H1 (cell line): ENCODE results near the gene BBS5. TPM values are rescaled to one million over a fixed set of nuclear protein-coding genes. Genes with fewer than 3 reads are reported as not detected.

Experiments
- CTCF ChIA-PET: fragments of 300-600 bp; sonication (Branson Sonifier 250); formaldehyde crosslinking; loops from one replicate; lab custom pipeline; 2021; ENCODE audit not compliant: partially characterized antibody; lab: Charles Lee
- POLR2A ChIA-PET: fragments of 300-600 bp; sonication (Branson Sonifier 250); formaldehyde crosslinking; loops from one replicate; lab custom pipeline; 2021; ENCODE audit warnings: inconsistent platforms; ENCODE audit not compliant: partially characterized antibody; lab: Charles Lee
- DNase-seq, 2 experiments: peaks; one replicate each; pipeline versions ENCODE4 v3.0.0 to v3.0.0-alpha.2; 2010 to 2022; ENCODE audit warnings: low spot score in 2 of 2, low read depth in 1 of 2, mixed read lengths in 1 of 2
- FAIRE-seq: peaks from 2 replicates; lab custom pipeline; 2011; peaks lifted over from hg19 to GRCh38; lab: Jason Lieb, UNC
- H2AFZ ChIP-seq: 2 replicates; pipeline ENCODE4 v1.8.1; 2012; ENCODE audit warnings: low read length, inconsistent platforms
- H2AK5ac ChIP-seq: 2 replicates; pipeline ENCODE4 v1.6.1; 2013; ENCODE audit warnings: low read depth, low read length
- H2BK120ac ChIP-seq: replicated peaks from 2 replicates; pipeline ENCODE3; 2013; ENCODE audit warnings: low read depth, low read length, inconsistent platforms
- H2BK12ac ChIP-seq: 2 replicates; pipeline ENCODE4 v1.6.1; 2013; ENCODE audit warnings: low read depth, low read length
- H2BK15ac ChIP-seq: 2 replicates; pipeline ENCODE4 v1.6.1; 2013; ENCODE audit warnings: low read length
- H2BK20ac ChIP-seq: 2 replicates; pipeline ENCODE4 v1.6.1; 2013; ENCODE audit warnings: low read length
- H2BK5ac ChIP-seq: 2 replicates; pipeline ENCODE4 v1.6.1; 2013; ENCODE audit warnings: low read depth, low read length
- H3K14ac ChIP-seq: 2 replicates; pipeline ENCODE4 v1.6.1; 2013; ENCODE audit warnings: inconsistent platforms; ENCODE audit not compliant: insufficient read length
- H3K18ac ChIP-seq: 2 replicates; pipeline ENCODE4 v1.6.1; 2013; ENCODE audit warnings: low read length; ENCODE audit errors: extremely low read depth
- H3K23ac ChIP-seq: 2 replicates; pipeline ENCODE4 v1.6.1; 2013; ENCODE audit warnings: inconsistent platforms; ENCODE audit not compliant: insufficient read length
- H3K23me2 ChIP-seq: 2 replicates; pipeline ENCODE4 v1.6.1; 2013; ENCODE audit warnings: low read depth, low read length
- H3K27ac ChIP-seq: 2 replicates; pipeline ENCODE4 v1.6.1; 2011; ENCODE audit warnings: low read depth, low read length, inconsistent platforms
- H3K27me3 ChIP-seq, 4 experiments: replicated peaks in 1 of 4; 1 replicate in 1 of 4; 2 replicates in 3 of 4; pipeline versions ENCODE4 v1.6.1 to v1.8.1; 2011 to 2013; ENCODE audit warnings: low read length in 3 of 4, mild to moderate bottlenecking in 3 of 4, inconsistent platforms in 2 of 4, mixed read lengths in 2 of 4, moderate library complexity in 1 of 4; ENCODE audit not compliant: control insufficient read depth in 3 of 4, insufficient read depth in 3 of 4; ENCODE audit errors: extremely low read depth in 1 of 4
- H3K36me3 ChIP-seq, 4 experiments: 2 replicates each; pipeline versions ENCODE4 v1.6.1 to v1.8.1; 2011 to 2013; ENCODE audit warnings: mild to moderate bottlenecking in 4 of 4, low read length in 3 of 4, moderate library complexity in 2 of 4, control low read depth in 1 of 4, inconsistent platforms in 1 of 4; ENCODE audit not compliant: insufficient read depth in 4 of 4, control insufficient read depth in 2 of 4
- H3K4ac ChIP-seq: replicated peaks from 2 replicates; pipeline ENCODE3; 2013; ENCODE audit warnings: low read length, low read depth, mixed read lengths, inconsistent platforms; ENCODE audit not compliant: insufficient read length
- H3K4me1 ChIP-seq, 4 experiments: replicated peaks in 1 of 4; 1 replicate in 1 of 4; 2 replicates in 3 of 4; pipeline versions ENCODE4 v1.6.1 to v1.8.1; 2011 to 2013; ENCODE audit warnings: low read length in 3 of 4, inconsistent platforms in 2 of 4, mixed read lengths in 1 of 4; ENCODE audit not compliant: insufficient read depth in 4 of 4, control insufficient read depth in 3 of 4
- H3K4me2 ChIP-seq, 2 experiments: 2 replicates each; pipeline versions ENCODE4 v1.6.1 to v1.8.1; 2011 to 2013; ENCODE audit warnings: low read depth in 2 of 2, low read length in 2 of 2, control low read depth in 1 of 2, inconsistent platforms in 1 of 2, mild to moderate bottlenecking in 1 of 2; ENCODE audit not compliant: insufficient read depth in 1 of 2
- H3K4me3 ChIP-seq, 4 experiments: fragments of 200-600, 300-600 bp in 1 of 4; sonication (generic), shearing (Covaris generic), sonication (Bioruptor Twin) in 1 of 4; 2 replicates each; pipeline versions ENCODE4 v1.5.1 to v1.8.1; 2011 to 2016; ENCODE audit warnings: low read length in 4 of 4, low read depth in 3 of 4, control low read depth in 2 of 4, inconsistent platforms in 2 of 4, mild to moderate bottlenecking in 2 of 4, mixed read lengths in 1 of 4, moderate library complexity in 1 of 4; ENCODE audit not compliant: insufficient read depth in 2 of 4; ENCODE audit errors: extremely low read depth in 1 of 4
- H3K56ac ChIP-seq: replicated peaks from 2 replicates; pipeline ENCODE3; 2013; ENCODE audit warnings: low read depth, mild to moderate bottlenecking, mixed read lengths, low read length, inconsistent platforms; ENCODE audit not compliant: insufficient read length
- H3K79me1 ChIP-seq: 2 replicates; pipeline ENCODE4 v1.6.1; 2013; ENCODE audit warnings: low read depth, low read length, control low read depth
- H3K79me2 ChIP-seq, 2 experiments: 2 replicates each; pipeline versions ENCODE4 v1.6.1 to v1.8.1; 2012 to 2013; ENCODE audit warnings: low read length in 2 of 2, mild to moderate bottlenecking in 2 of 2, inconsistent platforms in 1 of 2; ENCODE audit not compliant: insufficient read depth in 2 of 2, control insufficient read depth in 1 of 2
- H3K9ac ChIP-seq, 4 experiments: replicated peaks in 1 of 4; 1 replicate in 1 of 4; 2 replicates in 3 of 4; pipeline versions ENCODE4 v1.6.1 to v1.8.1; 2011 to 2013; ENCODE audit warnings: low read depth in 3 of 4, low read length in 3 of 4, control low read depth in 2 of 4, mild to moderate bottlenecking in 2 of 4, moderate library complexity in 2 of 4, inconsistent platforms in 1 of 4; ENCODE audit errors: extremely low read depth in 1 of 4
- H3K9me3 ChIP-seq, 2 experiments: 2 replicates each; pipeline versions ENCODE4 v1.6.1 to v1.8.1; 2012 to 2013; ENCODE audit warnings: mild to moderate bottlenecking in 2 of 2, moderate library complexity in 2 of 2, control low read depth in 1 of 2, inconsistent platforms in 1 of 2, low read depth in 1 of 2, low read length in 1 of 2, mixed read lengths in 1 of 2; ENCODE audit not compliant: insufficient read depth in 2 of 2
- H4K20me1 ChIP-seq, 2 experiments: replicated peaks in 1 of 2; 2 replicates each; pipeline versions ENCODE3 to v1.8.1; 2011 to 2013; ENCODE audit warnings: inconsistent platforms in 2 of 2, low read length in 2 of 2, mild to moderate bottlenecking in 1 of 2; ENCODE audit not compliant: insufficient read depth in 2 of 2, control insufficient read depth in 1 of 2
- H4K5ac ChIP-seq: 2 replicates; pipeline ENCODE4 v1.6.1; 2013; ENCODE audit warnings: low read length, low read depth, mixed read lengths, inconsistent platforms; ENCODE audit not compliant: insufficient read length
- H4K8ac ChIP-seq: 2 replicates; pipeline ENCODE4 v1.8.0; 2013; ENCODE audit warnings: mild to moderate bottlenecking, moderate library complexity, low read length, inconsistent platforms; ENCODE audit not compliant: insufficient read depth; ENCODE audit errors: extremely low read depth
- H4K91ac ChIP-seq: replicated peaks from 2 replicates; pipeline ENCODE3; 2013; ENCODE audit warnings: low read length, mixed read lengths, inconsistent platforms; ENCODE audit not compliant: insufficient read length
- BACH1 ChIP-seq: IDR thresholded peaks from 2 replicates; pipeline ENCODE4 v1.6.1; 2012; ENCODE audit warnings: low read length, improper control_type of control experiment
- CBX5 ChIP-seq: fragments of 300-800, 300-1000 bp; sonication (generic); IDR thresholded peaks from 2 replicates; pipeline ENCODE4 v1.7.1; 2016; ENCODE audit warnings: antibody characterized with exemption, low read length, low read depth
- FOSL1 ChIP-seq: IDR thresholded peaks from 2 replicates; pipeline ENCODE4 v1.6.1; 2011; ENCODE audit warnings: mild to moderate bottlenecking, low read depth, low read length, moderate library complexity; ENCODE audit not compliant: insufficient read depth
- GABPA ChIP-seq: IDR thresholded peaks from 2 replicates; pipeline ENCODE4 v1.6.1; 2011; ENCODE audit warnings: mild to moderate bottlenecking, low read length, moderate library complexity, borderline replicate concordance; ENCODE audit not compliant: insufficient read depth
- KDM5A ChIP-seq: fragments of 200-600 bp; IDR thresholded peaks from 2 replicates; pipeline ENCODE4 v1.7.1; 2012; ENCODE audit warnings: mild to moderate bottlenecking, low read length, inconsistent platforms, mixed read lengths
- POU5F1 ChIP-seq: IDR thresholded peaks from 2 replicates; pipeline ENCODE4 v1.6.1; 2011; ENCODE audit warnings: low read depth, mild to moderate bottlenecking, low read length, moderate library complexity
- SAP30 ChIP-seq: fragments of 300-600 bp; sonication (generic); IDR thresholded peaks from 2 replicates; pipeline ENCODE4 v1.7.1; 2012; ENCODE audit warnings: low read length, moderate library complexity, mild to moderate bottlenecking, inconsistent platforms; ENCODE audit not compliant: insufficient read depth, insufficient replicate concordance
- SIN3A ChIP-seq, 2 experiments: IDR thresholded peaks in 1 of 2; conservative IDR thresholded peaks in 1 of 2; 2 replicates each; pipeline ENCODE4 v1.6.1; 2011 to 2012; ENCODE audit warnings: low read length in 2 of 2, improper control_type of control experiment in 1 of 2, low read depth in 1 of 2, mild to moderate bottlenecking in 1 of 2
- SIX5 ChIP-seq: IDR thresholded peaks from 2 replicates; pipeline ENCODE4 v1.6.1; 2011; ENCODE audit warnings: mild to moderate bottlenecking, low read depth, low read length
- WGBS, 2 experiments: shearing (Covaris generic) in 1 of 2; methylation state at CpG; one replicate each; pipeline versions ENCODE4 v1.1.6 to v1.1.7; 2013 to 2015; ENCODE audit warnings: low lambda C conversion rate in 2 of 2, mixed read lengths in 2 of 2, inconsistent platforms in 1 of 2, low coverage in 1 of 2, missing lambda C conversion rate in 1 of 2; ENCODE audit not compliant: insufficient replicate concordance in 2 of 2, insufficient coverage in 1 of 2, insufficient read length in 1 of 2; ENCODE audit errors: extremely low coverage in 1 of 2, missing lambda C conversion rate in 1 of 2; 5-methylcytosine and 5-hydroxymethylcytosine counted together
- polyA plus RNA-seq, 7 experiments: library from polyadenylated mRNA; depleted of rRNA in 3 of 7; stranded (reverse) in 5 of 7; unstranded in 2 of 7; fragments of >200 nt in 5 of 7; fragments of 200-250 nt in 2 of 7; gene quantifications; 1 replicate in 5 of 7; 2 replicates in 1 of 7; 4 replicates in 1 of 7; pipeline versions ENCODE4 v1.2.1 to v1.2.3, GENCODE V29; 2011 to 2013; ENCODE audit warnings: missing spikeins in 2 of 7, mixed read lengths in 2 of 7
- total RNA-seq: library from RNA; stranded (reverse); fragmentation: NEBNext Ultra II Directional; extraction: Animal tissue kit (Norgen Biotek cat#: 25700); gene quantifications from 2 replicates; pipeline ENCODE4 v1.2.1, GENCODE V29; 2021
- TF ChIP-seq, protein P1 (sequence below): IDR thresholded peaks from 2 replicates; pipeline ENCODE4 v1.6.1; 2011; ENCODE audit warnings: low read depth, mild to moderate bottlenecking, low read length; ENCODE audit not compliant: insufficient read depth
- TF ChIP-seq, protein P2 (sequence below): IDR thresholded peaks from 2 replicates; pipeline ENCODE4 v1.6.1; 2011; ENCODE audit warnings: low read length, improper control_type of control experiment

The BBS5 gene
- total and polyA plus RNA-seq, 2 of the 8 experiments (the other 6 are each of a cell fraction or from before 2014, with no cell fraction given) = 0.20 to 0.36 TPM

DNA sequence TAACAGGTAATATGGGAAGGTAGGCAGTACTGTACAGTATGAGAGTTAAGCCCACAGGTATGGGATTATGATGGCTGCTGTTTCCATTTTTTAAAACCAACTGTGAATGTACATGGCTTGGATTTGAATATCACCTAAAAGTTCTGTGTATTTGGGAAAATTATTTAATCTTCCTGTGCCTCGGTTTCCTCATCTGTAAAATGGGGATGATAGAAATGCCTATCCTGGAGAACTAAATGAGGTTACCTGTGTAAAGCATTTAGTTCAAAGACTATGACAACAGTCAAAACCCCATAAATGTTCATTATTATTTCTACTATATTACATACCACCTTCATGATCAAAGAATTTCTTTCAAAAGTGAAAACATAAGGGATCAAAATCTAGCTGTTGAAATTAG is 33.8 kb downstream of the BBS5 start:
- FAIRE-seq (no peak), DNase-seq (no peak)
- 91% methylated on average over 1 of the region's 1 CpG; no CpG with 5 or more reads in 1 of the 2 experiments for WGBS, 2 experiments
- H3K27ac ChIP-seq = no peak overlapping the region
- H2BK120ac ChIP-seq = no peak overlapping the region
- POLR2A ChIA-PET = no interaction called here
- peaks cover 0 to 2% (median 0%) of the 10 kb centered on the region in 4 experiments; a peak in 2 of 7 replicates for H3K4me1 ChIP-seq
- H3K23ac ChIP-seq = no peak overlapping the region
- no peak overlapping the region for H3K4me3 ChIP-seq
- no peak overlapping the region for H2AK5ac ChIP-seq
- H3K36me3 ChIP-seq = no peaks in the 10 kb centered on the region
- no peak overlapping the region for H3K4ac ChIP-seq
- no peak overlapping the region for H4K91ac ChIP-seq
- H3K79me1 ChIP-seq = no peaks in the 10 kb centered on the region
- H2BK5ac ChIP-seq = no peak overlapping the region
- CTCF ChIA-PET = interaction anchor here (0.6 kb wide), 1 partner anchor 21 kb away, joined by 3 read pairs; no protein-coding TSS in a partner anchor
- no peak overlapping the region for H3K4me2 ChIP-seq
- no peak overlapping the region for H2BK20ac ChIP-seq
- H3K23me2 ChIP-seq = no peaks in the 10 kb centered on the region
- H3K56ac ChIP-seq = no peak overlapping the region
- H3K9me3 ChIP-seq = no peaks in the 10 kb centered on the region
- H4K8ac ChIP-seq = no peak overlapping the region
- no peak overlapping the region for H2BK15ac ChIP-seq
- no peaks in the 10 kb centered on the region for H4K20me1 ChIP-seq
- no peaks in the 10 kb centered on the region for H3K79me2 ChIP-seq
- no peak overlapping the region for H3K18ac ChIP-seq
- H3K27me3 ChIP-seq = no peaks in the 10 kb centered on the region
- H3K14ac ChIP-seq = no peak overlapping the region
- H2BK12ac ChIP-seq = no peak overlapping the region
- no peak overlapping the region for H3K9ac ChIP-seq
- no peak overlapping the region for H4K5ac ChIP-seq
- no peak for TF ChIP-seq SIN3A (conservative IDR thresholded peaks at IDR 0.05 in 1 of 2, IDR thresholded peaks at IDR 0.05 in 1 of 2; ENCODE audit: low read depth in 1 of 2, low read length in 2 of 2)
- no peak for TF ChIP-seq KDM5A
- TF ChIP-seq, protein P1, sequence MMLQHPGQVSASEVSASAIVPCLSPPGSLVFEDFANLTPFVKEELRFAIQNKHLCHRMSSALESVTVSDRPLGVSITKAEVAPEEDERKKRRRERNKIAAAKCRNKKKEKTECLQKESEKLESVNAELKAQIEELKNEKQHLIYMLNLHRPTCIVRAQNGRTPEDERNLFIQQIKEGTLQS = no peak
- no peak for TF ChIP-seq CBX5
- TF ChIP-seq BACH1 = no peak
- TF ChIP-seq, protein P2, sequence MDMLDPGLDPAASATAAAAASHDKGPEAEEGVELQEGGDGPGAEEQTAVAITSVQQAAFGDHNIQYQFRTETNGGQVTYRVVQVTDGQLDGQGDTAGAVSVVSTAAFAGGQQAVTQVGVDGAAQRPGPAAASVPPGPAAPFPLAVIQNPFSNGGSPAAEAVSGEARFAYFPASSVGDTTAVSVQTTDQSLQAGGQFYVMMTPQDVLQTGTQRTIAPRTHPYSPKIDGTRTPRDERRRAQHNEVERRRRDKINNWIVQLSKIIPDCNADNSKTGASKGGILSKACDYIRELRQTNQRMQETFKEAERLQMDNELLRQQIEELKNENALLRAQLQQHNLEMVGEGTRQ = no peak
- no peak for TF ChIP-seq GABPA
- no peak for TF ChIP-seq SAP30
- no peak for TF ChIP-seq FOSL1
- no peak for TF ChIP-seq POU5F1
- TF ChIP-seq SIX5 = no peak
- no peak overlapping the region for H2AFZ ChIP-seq
